Esophagus squamous epithelium (tissue), 4 donors: ENCODE measurements around the gene WNK2.

ENCODE experiments used
- POLR2A ChIP-seq, 4 donors: fragments of 450-650 bp; IDR thresholded peaks; one replicate each; pipeline ENCODE4 v1.6.1; 2017; ENCODE audit warnings: antibody characterized with exemption in 4 of 4, mild to moderate bottlenecking in 4 of 4, moderate library complexity in 3 of 4
- TF ChIP-seq, protein P1 (sequence below), 6 experiments: fragments of 450-650 bp in 4 of 6; fragments of 200-600 bp in 2 of 6; sonication (generic) in 2 of 6; IDR thresholded peaks; one replicate each; pipeline ENCODE4 v1.5.1; 2016 to 2019; ENCODE audit warnings: antibody characterized with exemption in 6 of 6, mild to moderate bottlenecking in 4 of 6, moderate library complexity in 4 of 6

DNA sequence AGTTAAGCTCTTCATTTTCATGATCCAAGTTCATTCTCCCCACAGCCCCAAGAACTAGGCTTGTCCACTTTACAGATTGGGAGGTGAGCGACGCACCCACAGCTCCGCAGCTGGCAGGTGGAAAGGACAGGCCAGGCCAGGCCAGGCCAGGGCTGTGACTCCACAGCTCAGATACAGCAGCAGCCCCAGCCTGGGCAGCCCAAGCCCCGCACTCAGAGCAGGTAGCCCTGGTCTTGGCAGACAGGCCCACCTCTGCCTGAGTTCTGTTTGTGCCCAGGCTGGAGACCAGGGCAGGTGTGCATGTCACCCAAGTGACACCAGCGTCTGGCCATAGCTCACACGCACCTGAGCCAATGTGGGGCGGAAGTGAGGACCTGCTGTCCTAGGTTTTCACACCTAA lies 124.7 kb downstream of the WNK2 start:
- TF ChIP-seq, protein P1, sequence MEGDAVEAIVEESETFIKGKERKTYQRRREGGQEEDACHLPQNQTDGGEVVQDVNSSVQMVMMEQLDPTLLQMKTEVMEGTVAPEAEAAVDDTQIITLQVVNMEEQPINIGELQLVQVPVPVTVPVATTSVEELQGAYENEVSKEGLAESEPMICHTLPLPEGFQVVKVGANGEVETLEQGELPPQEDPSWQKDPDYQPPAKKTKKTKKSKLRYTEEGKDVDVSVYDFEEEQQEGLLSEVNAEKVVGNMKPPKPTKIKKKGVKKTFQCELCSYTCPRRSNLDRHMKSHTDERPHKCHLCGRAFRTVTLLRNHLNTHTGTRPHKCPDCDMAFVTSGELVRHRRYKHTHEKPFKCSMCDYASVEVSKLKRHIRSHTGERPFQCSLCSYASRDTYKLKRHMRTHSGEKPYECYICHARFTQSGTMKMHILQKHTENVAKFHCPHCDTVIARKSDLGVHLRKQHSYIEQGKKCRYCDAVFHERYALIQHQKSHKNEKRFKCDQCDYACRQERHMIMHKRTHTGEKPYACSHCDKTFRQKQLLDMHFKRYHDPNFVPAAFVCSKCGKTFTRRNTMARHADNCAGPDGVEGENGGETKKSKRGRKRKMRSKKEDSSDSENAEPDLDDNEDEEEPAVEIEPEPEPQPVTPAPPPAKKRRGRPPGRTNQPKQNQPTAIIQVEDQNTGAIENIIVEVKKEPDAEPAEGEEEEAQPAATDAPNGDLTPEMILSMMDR (IDR thresholded peaks at IDR 0.05): no peak
- no peak for TF ChIP-seq POLR2A (IDR thresholded peaks at IDR 0.05)
